Endothelial cell of umbilical vein (primary cell): Measurements from ENCODE around the gene SEPTIN5. TPM values are rescaled to one million over a fixed set of nuclear protein-coding genes. Genes with fewer than 3 reads are reported as not detected.

ENCODE experiments used
- BruUV-seq: library from RNA; stranded (reverse); fragments of 400-500 nt; replicated peaks from 2 replicates; lab custom pipeline; 2021; lab: Mats Ljungman, UMichigan
- CTCF ChIA-PET: fragments of 300-600, 350-600 bp; sonication (Branson Sonifier 250); formaldehyde crosslinking; loops from one replicate; lab custom pipeline; 2021; ENCODE audit warnings: antibody characterized with exemption, inconsistent platforms; lab: Charles Lee
- POLR2A ChIA-PET: fragments of 300-600, 350-600 bp; sonication (Branson Sonifier 250); formaldehyde crosslinking; loops from one replicate; lab custom pipeline; 2021; ENCODE audit warnings: antibody characterized with exemption, inconsistent platforms; lab: Charles Lee
- DNase-seq: peaks from one replicate; pipeline ENCODE4 v3.0.0-alpha.2; 2011; ENCODE audit warnings: low read depth, low spot score
- FAIRE-seq: peaks from 2 replicates; lab custom pipeline; 2011; peaks lifted over from hg19 to GRCh38; lab: Jason Lieb, UNC
- H2AFZ ChIP-seq: 2 replicates; pipeline ENCODE4 v1.6.0; 2012; ENCODE audit warnings: low read depth, low read length, control low read depth, inconsistent platforms
- H3K27ac ChIP-seq: 2 replicates; pipeline ENCODE4 v1.5.1; 2011; ENCODE audit warnings: low read depth, mild to moderate bottlenecking, control low read depth, low read length, moderate library complexity; ENCODE audit not compliant: insufficient read depth
- H3K27me3 ChIP-seq, 2 experiments: 2 replicates each; pipeline versions ENCODE4 v1.6.0 to v1.6.1; 2011; ENCODE audit warnings: low read length in 2 of 2, mixed read lengths in 1 of 2; ENCODE audit not compliant: control insufficient read depth in 2 of 2, insufficient read depth in 2 of 2
- H3K36me3 ChIP-seq, 2 experiments: 2 replicates in 1 of 2; 3 replicates in 1 of 2; pipeline ENCODE4 v1.5.1; 2011; ENCODE audit warnings: low read length in 2 of 2, mild to moderate bottlenecking in 1 of 2, moderate library complexity in 1 of 2; ENCODE audit not compliant: control insufficient read depth in 2 of 2, insufficient read depth in 2 of 2; ENCODE audit errors: extremely low read depth in 1 of 2
- H3K4me1 ChIP-seq: 3 replicates; pipeline ENCODE4 v1.5.1; 2011; ENCODE audit warnings: mild to moderate bottlenecking, low read length; ENCODE audit not compliant: control insufficient read depth, insufficient read depth; ENCODE audit errors: extremely low read depth
- H3K4me2 ChIP-seq: 2 replicates; pipeline ENCODE4 v1.6.1; 2011; ENCODE audit warnings: low read length, control low read depth, mixed read lengths; ENCODE audit not compliant: insufficient read depth
- H3K4me3 ChIP-seq, 3 experiments: fragments of 200-600 bp in 1 of 3; sonication (generic), shearing (Covaris generic) in 1 of 3; replicated peaks in 1 of 3; 2 replicates each; pipeline ENCODE4 v1.5.1; 2011 to 2016; ENCODE audit warnings: control low read depth in 3 of 3, low read length in 3 of 3, mild to moderate bottlenecking in 2 of 3, inconsistent platforms in 1 of 3, low read depth in 1 of 3, moderate library complexity in 1 of 3; ENCODE audit not compliant: insufficient read depth in 1 of 3
- H3K79me2 ChIP-seq: 2 replicates; pipeline ENCODE4 v1.6.0; 2012; ENCODE audit warnings: low read length, inconsistent platforms; ENCODE audit not compliant: control insufficient read depth, insufficient read depth
- H3K9ac ChIP-seq: replicated peaks from 2 replicates; pipeline ENCODE3; 2011; ENCODE audit warnings: low read length, control low read depth; ENCODE audit not compliant: insufficient read depth; ENCODE audit errors: extremely low read depth
- H3K9me1 ChIP-seq: replicated peaks from 3 replicates; pipeline ENCODE4 v1.6.0; 2011; ENCODE audit warnings: mild to moderate bottlenecking, low read length; ENCODE audit not compliant: control insufficient read depth, insufficient read depth; ENCODE audit errors: extremely low read depth
- H3K9me3 ChIP-seq: replicated peaks from 2 replicates; pipeline ENCODE4 v1.5.1; 2012; ENCODE audit warnings: low read length, inconsistent platforms; ENCODE audit not compliant: control insufficient read depth, insufficient read depth
- H4K20me1 ChIP-seq: replicated peaks from 2 replicates; pipeline ENCODE3; 2011; ENCODE audit warnings: mild to moderate bottlenecking, low read length; ENCODE audit not compliant: control insufficient read depth, insufficient read depth; ENCODE audit errors: extremely low read depth
- EZH2 ChIP-seq: IDR thresholded peaks from 2 replicates; pipeline ENCODE4 v1.6.1; 2012; ENCODE audit warnings: borderline replicate concordance, low read depth, mild to moderate bottlenecking, moderate library complexity, low read length, inconsistent platforms; ENCODE audit not compliant: severe bottlenecking
- FOS ChIP-seq: IDR thresholded peaks from 2 replicates; pipeline ENCODE4 v1.6.1; 2011; ENCODE audit warnings: mild to moderate bottlenecking, low read length, moderate library complexity, borderline replicate concordance; ENCODE audit not compliant: insufficient read depth
- JUN ChIP-seq: IDR thresholded peaks from 2 replicates; pipeline ENCODE4 v1.6.1; 2011; ENCODE audit warnings: borderline replicate concordance, low read depth; ENCODE audit not compliant: insufficient read length, insufficient read depth
- MYC ChIP-seq: IDR thresholded peaks from one replicate; pipeline ENCODE4 v1.6.1; 2011; ENCODE audit warnings: mild to moderate bottlenecking, low read depth, low read length
- POLR2A ChIP-seq: IDR thresholded peaks from 2 replicates; pipeline ENCODE4 v1.6.1; 2012; ENCODE audit warnings: low read depth, mild to moderate bottlenecking, control low read depth, low read length
- dilution Hi-C: fragments of 300-500 bp; cut with MboI; formaldehyde crosslinking; loops from one replicate; pipeline ENCODE4 v1.15.0; 2019; ENCODE audit warnings: low sequenced_read_pairs; ENCODE audit not compliant: extremely low pct_ligation_motif_present
- intact Hi-C: fragments of 100-400 bp; cut with micrococcal nuclease; formaldehyde crosslinking; loops from one replicate; pipeline ENCODE4 v1.10.0; 2022
- polyA plus RNA-seq, 4 experiments: library from polyadenylated mRNA; depleted of rRNA in 3 of 4; stranded (reverse) in 3 of 4; unstranded in 1 of 4; fragments of >200 nt; gene quantifications; 2 replicates each; pipeline versions ENCODE4 v1.2.1 to v1.2.3, GENCODE V29; 2011 to 2012; ENCODE audit warnings: missing spikeins in 1 of 4
- total RNA-seq: library from RNA; stranded (reverse); gene quantifications from 2 replicates; pipeline ENCODE4 v1.2.3, GENCODE V29; 2021
- TF ChIP-seq, protein P1 (sequence below): IDR thresholded peaks from 2 replicates; pipeline ENCODE4 v1.6.1; 2011; ENCODE audit not compliant: insufficient read depth, insufficient read length
- TF ChIP-seq, protein P2 (sequence below), 2 donors: IDR thresholded peaks; 1 replicate in 1 of 2; 2 replicates in 1 of 2; pipeline ENCODE4 v1.5.1; 2011; ENCODE audit warnings: low read length in 2 of 2, mild to moderate bottlenecking in 2 of 2, moderate library complexity in 2 of 2, control low read depth in 1 of 2, inconsistent platforms in 1 of 2, low read depth in 1 of 2; ENCODE audit not compliant: insufficient read depth in 1 of 2; ENCODE audit errors: extremely low read depth in 1 of 2

The SEPTIN5 gene
- total and polyA plus RNA-seq, 2 donors (not counting 3 experiments of a cell fraction or from before 2014, with no cell fraction given): 31.1 to 35.8 TPM

DNA sequence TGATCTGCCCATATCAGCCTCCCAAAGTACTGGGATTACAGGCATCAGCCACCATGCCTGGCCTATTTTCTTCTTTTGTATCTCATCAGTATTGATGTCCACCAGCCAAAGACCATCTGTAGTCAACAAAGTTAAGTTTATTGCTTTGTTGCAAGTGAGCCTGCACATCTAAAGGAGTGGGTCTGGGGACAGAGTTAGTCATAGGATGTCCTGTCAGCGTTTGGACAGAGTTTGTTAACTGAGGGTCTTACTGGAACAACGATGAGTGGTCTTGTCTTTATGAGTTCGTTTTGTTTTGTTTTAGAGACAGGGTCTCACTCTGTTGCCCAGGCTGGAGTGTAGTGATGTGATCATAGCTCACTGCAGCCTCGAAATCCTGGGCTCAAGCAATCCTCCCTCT is 40.6 kb upstream of the SEPTIN5 start:
- Histone ChIP-seq H3K9me3 (no peaks in the 10 kb centered on the region), H3K4me3 (no peak overlapping the region), H3K9me1 (no peaks in the 10 kb centered on the region), H3K79me2 (no peaks in the 10 kb centered on the region), H4K20me1 (no peaks in the 10 kb centered on the region), H3K27me3 (peaks cover 2 to 7% of the 10 kb centered on the region in 2 experiments), H2AFZ (no peak overlapping the region), H3K36me3 (no peaks in the 10 kb centered on the region), H3K4me1 (no peaks in the 10 kb centered on the region), H3K27ac (no peak overlapping the region), H3K4me2 (no peak overlapping the region), H3K9ac (no peak overlapping the region)
- FAIRE-seq: no peak
- BruUV-seq: no TSS peak
- CTCF ChIA-PET: no interaction called here
- POLR2A ChIA-PET: no interaction called here
- TF ChIP-seq POLR2A (no peak), MYC (no peak)
- TF ChIP-seq, protein P1, sequence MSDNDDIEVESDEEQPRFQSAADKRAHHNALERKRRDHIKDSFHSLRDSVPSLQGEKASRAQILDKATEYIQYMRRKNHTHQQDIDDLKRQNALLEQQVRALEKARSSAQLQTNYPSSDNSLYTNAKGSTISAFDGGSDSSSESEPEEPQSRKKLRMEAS: no peak
- DNase-seq: no peak
- dilution Hi-C loops: no loop called here
- intact Hi-C loops: no loop called here

DNA sequence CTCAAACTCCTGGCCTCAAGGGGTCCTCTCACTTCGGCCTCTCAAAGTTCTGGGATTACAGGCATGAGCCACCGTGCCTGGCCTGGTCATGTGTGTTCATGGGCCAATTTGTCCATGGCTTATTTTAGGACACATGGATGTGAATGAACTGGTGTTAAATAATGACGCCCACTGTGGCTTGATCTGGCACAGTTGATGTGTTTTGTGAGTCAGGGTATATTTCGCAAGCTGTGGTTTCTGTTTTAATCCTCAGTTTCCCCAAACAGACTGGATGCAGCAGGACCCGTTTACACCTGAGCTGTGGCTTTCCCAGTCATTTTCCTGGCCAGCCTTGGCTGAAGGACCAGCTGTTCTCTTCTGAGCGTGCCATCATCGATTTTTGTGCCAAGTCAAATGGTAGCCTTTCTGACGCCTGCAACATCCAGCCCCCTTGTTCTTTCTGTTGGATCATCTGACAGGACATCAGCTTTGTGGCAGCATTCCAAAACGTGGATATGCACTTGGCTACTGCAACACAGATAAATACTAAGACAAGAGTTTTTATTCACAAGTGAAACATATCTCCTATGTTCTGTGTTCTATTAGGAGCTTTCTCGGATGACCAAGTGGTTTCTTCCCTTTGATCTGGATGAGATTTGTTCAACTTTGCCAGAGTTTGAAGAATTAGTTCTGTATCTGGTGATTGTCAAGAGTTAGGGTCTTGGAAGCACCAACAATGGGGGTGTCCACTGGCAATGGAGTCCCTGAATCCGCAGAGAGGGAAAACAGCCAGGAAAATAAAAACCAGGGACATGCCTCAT is 40.0 kb upstream of the SEPTIN5 start:
- Histone ChIP-seq H3K9me3 (no peaks in the 10 kb centered on the region), H3K9ac (no peak overlapping the region), H3K9me1 (no peaks in the 10 kb centered on the region), H3K27me3 (peaks cover 2 to 7% of the 10 kb centered on the region in 2 experiments), H3K79me2 (no peaks in the 10 kb centered on the region), H4K20me1 (no peaks in the 10 kb centered on the region), H3K4me1 (no peaks in the 10 kb centered on the region), H3K36me3 (no peaks in the 10 kb centered on the region), H2AFZ (no peak overlapping the region), H3K4me2 (no peak overlapping the region), H3K27ac (no peak overlapping the region), H3K4me3 (no peak overlapping the region)
- FAIRE-seq (no peak), DNase-seq (no peak)
- dilution Hi-C loops (no loop called here), intact Hi-C loops (no loop called here)
- ChIA-PET POLR2A (no interaction called here), CTCF (no interaction called here)
- BruUV-seq: no TSS peak
- TF ChIP-seq FOS: no peak
- TF ChIP-seq, protein P1: no peak
- TF ChIP-seq EZH2: no peak
- TF ChIP-seq JUN: no peak
- TF ChIP-seq, protein P2, sequence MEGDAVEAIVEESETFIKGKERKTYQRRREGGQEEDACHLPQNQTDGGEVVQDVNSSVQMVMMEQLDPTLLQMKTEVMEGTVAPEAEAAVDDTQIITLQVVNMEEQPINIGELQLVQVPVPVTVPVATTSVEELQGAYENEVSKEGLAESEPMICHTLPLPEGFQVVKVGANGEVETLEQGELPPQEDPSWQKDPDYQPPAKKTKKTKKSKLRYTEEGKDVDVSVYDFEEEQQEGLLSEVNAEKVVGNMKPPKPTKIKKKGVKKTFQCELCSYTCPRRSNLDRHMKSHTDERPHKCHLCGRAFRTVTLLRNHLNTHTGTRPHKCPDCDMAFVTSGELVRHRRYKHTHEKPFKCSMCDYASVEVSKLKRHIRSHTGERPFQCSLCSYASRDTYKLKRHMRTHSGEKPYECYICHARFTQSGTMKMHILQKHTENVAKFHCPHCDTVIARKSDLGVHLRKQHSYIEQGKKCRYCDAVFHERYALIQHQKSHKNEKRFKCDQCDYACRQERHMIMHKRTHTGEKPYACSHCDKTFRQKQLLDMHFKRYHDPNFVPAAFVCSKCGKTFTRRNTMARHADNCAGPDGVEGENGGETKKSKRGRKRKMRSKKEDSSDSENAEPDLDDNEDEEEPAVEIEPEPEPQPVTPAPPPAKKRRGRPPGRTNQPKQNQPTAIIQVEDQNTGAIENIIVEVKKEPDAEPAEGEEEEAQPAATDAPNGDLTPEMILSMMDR (IDR thresholded peaks at IDR 0.05; ENCODE audit: extremely low read depth in 1 of 2, insufficient read depth in 1 of 2, low read depth in 1 of 2, low read length in 2 of 2): no peak
